RWPE2 (cell line): ENCODE measurements around the gene SPECC1L.
A peak's percentile ranks its signal among the peaks of the same experiment; 100 is the strongest.

Experiments
- ATAC-seq: fragments of 200-7000 bp; cut with Tn5 transposase; 3 replicates; pipeline ENCODE4 v1.9.1; 2021; ENCODE audit warnings: low read depth
- DNase-seq: peaks from one replicate; pipeline ENCODE4 v3.0.0-alpha.2; 2020; ENCODE audit warnings: low spot score
- H3K27ac ChIP-seq: fragments of 450-650 bp; 2 replicates; pipeline ENCODE4 v1.5.1; 2017; ENCODE audit warnings: mild to moderate bottlenecking; ENCODE audit not compliant: poor library complexity, severe bottlenecking
- H3K27me3 ChIP-seq: fragments of 250-450 bp; sonication (Bioruptor Pico); 2 replicates; pipeline ENCODE4 v1.5.1; 2021; ENCODE audit warnings: mild to moderate bottlenecking, moderate library complexity; ENCODE audit not compliant: insufficient read depth, poor library complexity, severe bottlenecking
- H3K36me3 ChIP-seq: fragments of 250-450 bp; sonication (Bioruptor Pico); 2 replicates; pipeline ENCODE4 v1.5.1; 2020; ENCODE audit warnings: low read depth, mild to moderate bottlenecking, moderate library complexity
- H3K4me1 ChIP-seq: fragments of 250-450 bp; sonication (Bioruptor Pico); 2 replicates; pipeline ENCODE4 v1.5.1; 2021; ENCODE audit warnings: mild to moderate bottlenecking, moderate library complexity; ENCODE audit not compliant: insufficient read depth, poor library complexity, severe bottlenecking
- H3K4me3 ChIP-seq: fragments of 250-450 bp; sonication (Bioruptor Pico); 2 replicates; pipeline ENCODE4 v1.5.1; 2021; ENCODE audit warnings: mild to moderate bottlenecking, moderate library complexity; ENCODE audit not compliant: severe bottlenecking
- H3K9me3 ChIP-seq: fragments of 250-450 bp; sonication (Bioruptor Pico); 2 replicates; pipeline ENCODE4 v1.5.1; 2021; ENCODE audit warnings: mild to moderate bottlenecking, moderate library complexity; ENCODE audit not compliant: severe bottlenecking
- TF ChIP-seq, protein P1 (sequence below): fragments of 450-650 bp; IDR thresholded peaks from one replicate; pipeline ENCODE4 v1.5.1; 2017; ENCODE audit warnings: mild to moderate bottlenecking, moderate library complexity; ENCODE audit not compliant: poor library complexity, severe bottlenecking

SPECC1L gene

DNA sequence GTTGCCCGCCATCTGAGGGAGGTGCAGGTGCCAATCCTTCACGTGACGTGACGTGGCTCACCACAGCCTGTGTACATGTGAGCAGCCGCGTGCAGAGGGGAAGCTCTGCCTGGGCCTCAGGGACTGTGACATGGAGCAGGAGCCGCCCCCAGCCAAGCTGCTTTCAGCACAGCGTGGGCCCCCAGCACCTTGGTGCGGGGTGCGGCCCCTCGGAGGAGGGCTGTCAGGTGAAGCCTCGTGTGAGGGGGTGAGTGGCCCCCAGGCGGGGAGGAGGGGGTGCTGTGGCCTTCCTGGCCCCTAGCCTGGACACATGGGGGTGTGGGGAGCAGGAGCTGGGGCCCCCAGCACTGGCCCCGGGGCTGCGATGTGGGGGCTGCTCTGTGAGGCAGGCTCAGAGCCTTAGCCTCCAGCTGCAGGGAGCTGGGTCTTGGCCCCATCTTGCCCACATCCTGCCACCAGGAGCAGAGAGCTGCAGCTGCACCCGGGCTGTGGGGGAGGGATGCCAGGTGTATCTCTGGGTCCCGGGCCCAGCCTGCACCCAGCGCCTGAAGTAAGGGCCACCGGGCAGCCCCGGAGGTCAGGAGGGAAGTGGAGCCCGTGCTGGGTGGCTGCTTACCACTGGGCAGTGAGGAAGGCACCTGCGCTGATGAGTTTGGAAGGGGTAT, 157.0 kb downstream of the SPECC1L start, which contains the start of gene ADORA2A:
ADORA2A (plus strand) TSS at position 100 of the 665 bp plus-strand sequence. CDS start 5,806 bp downstream, outside the sequence.
- no peaks in the 10 kb centered on the region for H3K36me3 ChIP-seq
- H3K9me3 ChIP-seq = no peaks in the 10 kb centered on the region
- no peak for DNase-seq
- H3K4me3 ChIP-seq = no peak within 1 kb of the TSS
- TF ChIP-seq, protein P1, sequence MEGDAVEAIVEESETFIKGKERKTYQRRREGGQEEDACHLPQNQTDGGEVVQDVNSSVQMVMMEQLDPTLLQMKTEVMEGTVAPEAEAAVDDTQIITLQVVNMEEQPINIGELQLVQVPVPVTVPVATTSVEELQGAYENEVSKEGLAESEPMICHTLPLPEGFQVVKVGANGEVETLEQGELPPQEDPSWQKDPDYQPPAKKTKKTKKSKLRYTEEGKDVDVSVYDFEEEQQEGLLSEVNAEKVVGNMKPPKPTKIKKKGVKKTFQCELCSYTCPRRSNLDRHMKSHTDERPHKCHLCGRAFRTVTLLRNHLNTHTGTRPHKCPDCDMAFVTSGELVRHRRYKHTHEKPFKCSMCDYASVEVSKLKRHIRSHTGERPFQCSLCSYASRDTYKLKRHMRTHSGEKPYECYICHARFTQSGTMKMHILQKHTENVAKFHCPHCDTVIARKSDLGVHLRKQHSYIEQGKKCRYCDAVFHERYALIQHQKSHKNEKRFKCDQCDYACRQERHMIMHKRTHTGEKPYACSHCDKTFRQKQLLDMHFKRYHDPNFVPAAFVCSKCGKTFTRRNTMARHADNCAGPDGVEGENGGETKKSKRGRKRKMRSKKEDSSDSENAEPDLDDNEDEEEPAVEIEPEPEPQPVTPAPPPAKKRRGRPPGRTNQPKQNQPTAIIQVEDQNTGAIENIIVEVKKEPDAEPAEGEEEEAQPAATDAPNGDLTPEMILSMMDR = no peak
- no peak within 1 kb of the TSS for H3K27ac ChIP-seq
- ATAC-seq = no peak
- H3K27me3 ChIP-seq = peaks cover 16% of the 10 kb centered on the region
- H3K4me1 ChIP-seq = peaks cover 4% of the 10 kb centered on the region

DNA sequence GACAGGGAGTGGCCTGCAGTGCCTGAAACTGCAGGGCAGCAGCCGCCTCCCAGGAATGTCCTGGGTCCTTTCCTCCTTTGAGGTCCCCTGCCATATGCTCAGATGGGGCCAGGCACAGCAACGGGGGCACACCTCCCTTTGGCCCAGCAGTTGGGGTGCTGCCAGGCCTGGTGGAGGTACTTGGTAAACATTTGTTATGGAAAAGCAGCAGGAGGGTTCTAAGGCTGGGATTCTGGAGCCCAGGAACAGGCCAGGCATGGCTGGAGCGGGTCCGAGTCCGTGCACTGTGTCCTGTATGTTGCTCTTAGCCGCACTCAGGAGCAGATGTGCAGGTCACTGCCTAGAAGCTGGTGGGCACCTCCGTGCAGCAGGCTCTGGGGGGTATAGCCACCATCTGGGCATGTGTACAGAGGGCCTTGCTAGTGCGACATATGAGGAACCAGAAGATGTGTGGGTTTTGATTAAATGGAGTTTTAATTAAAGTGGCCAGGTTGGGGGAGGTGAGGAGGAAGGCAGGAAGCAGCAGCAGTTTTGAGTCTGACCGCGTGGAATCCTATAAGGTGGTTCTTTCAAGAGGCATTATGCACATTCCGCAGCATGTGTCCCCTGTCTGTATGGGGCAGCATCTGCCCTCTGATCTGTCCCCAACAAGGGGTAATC, 158.2 kb downstream of the SPECC1L start:
- Histone ChIP-seq H3K9me3 (no peaks in the 10 kb centered on the region), H3K4me3 (no peak overlapping the region), H3K27ac (no peak overlapping the region), H3K36me3 (no peaks in the 10 kb centered on the region), H3K27me3 (peaks cover 16% of the 10 kb centered on the region), H3K4me1 (peaks cover 4% of the 10 kb centered on the region)
- ATAC-seq (no peak), DNase-seq (no peak)
- TF ChIP-seq, protein P1 = no peak

DNA sequence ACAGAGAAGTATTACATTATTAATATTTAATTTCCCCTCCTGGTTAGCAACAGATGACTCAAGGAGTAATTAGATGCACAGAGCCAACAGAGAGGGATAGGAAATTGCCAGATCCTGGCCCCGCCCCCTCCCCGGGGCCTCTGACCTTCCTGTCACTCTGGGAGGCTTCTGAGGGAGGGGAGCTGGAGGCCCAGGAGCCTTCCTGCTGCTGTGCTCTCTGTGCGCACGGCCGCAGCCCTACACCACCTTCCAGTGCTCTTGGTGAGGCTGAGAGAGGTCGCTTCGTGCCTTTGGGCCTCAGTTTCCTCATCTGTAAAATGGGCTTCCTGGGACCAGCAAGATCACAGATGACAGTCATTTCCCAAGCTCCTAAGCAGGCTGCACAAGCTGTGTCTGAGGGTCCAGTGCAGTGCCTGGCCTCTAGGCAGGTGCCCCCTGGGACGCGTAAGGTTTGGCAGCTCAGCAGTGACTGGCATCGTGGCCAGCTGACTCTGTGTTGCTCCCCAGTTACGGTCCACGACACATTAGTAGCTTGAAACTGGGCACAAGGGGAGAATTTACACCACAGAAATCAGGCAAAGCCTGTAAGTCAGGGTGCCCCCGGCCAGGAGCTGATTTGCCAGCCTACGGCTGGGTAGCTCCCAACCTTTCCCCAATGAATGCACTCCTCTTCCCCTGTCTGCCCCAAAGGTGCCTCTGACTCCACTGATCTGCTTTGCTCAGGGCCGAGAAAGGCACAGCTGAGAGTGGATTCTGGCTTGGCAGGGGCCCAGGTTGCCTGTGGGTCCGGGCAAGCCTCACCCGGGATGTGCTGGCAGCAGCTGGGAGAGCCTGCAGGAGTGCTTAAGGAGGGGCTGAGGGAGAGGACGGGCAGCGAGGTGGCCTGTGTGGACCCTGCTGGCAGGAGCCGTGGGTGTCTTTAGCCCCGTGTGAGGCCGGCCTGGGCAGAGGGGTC, 159.1 kb downstream of the SPECC1L start:
- Histone ChIP-seq H3K9me3 (no peaks in the 10 kb centered on the region), H3K4me3 (no peak overlapping the region), H3K27me3 (peaks cover 8% of the 10 kb centered on the region), H3K27ac (no peak overlapping the region), H3K4me1 (peaks cover 4% of the 10 kb centered on the region), H3K36me3 (no peaks in the 10 kb centered on the region)
- TF ChIP-seq, protein P1 = no peak
- ATAC-seq (peak; percentile 26; the same call in 1 of the 3 replicates), DNase-seq (no peak)

DNA sequence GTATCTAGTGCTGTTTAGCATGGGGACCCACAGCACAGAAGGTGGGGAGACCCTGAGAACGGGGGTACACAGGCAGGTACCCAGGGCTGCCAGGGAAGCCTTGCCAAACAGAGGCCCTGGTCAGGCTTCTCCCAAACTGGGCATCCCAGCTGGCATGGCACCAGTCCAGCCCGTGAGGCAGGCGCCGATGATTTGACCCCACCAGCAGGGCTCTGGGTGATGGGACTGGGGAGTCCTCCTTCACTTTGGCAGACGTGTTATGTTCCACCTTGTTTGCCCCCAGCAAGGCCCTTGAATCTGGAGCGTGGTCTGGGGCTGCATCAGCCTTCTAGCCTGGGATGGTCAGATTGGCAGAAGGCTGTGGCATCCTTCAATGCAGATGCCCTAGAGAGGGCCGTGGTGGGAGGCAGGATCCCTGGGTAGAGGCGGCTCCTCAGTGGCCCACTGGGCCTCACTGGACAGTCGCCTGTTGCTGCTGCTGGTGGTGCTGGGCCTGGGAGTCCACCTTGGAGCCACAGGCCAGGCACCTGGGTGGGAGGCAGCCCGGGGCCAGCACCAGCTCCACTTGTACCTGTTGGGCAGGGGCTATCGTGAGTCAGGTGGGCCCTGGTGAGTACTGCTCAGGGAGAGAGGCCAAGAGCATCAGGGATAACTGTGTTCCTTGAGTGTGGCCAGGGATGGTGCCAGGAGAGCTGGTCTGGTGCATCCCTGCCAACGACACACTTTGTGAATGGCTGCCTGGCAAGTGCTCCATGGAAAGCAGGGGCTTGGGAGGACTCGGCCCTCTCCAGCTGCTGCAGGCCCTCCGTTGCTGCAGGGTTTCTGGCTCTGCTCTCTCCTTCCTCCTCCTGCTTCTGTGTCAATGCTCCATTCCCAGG, 160.0 kb downstream of the SPECC1L start:
- H3K27ac ChIP-seq = no peak overlapping the region
- TF ChIP-seq, protein P1 = no peak
- no peak for ATAC-seq
- H3K27me3 ChIP-seq = peaks cover under 1% of the 10 kb centered on the region
- DNase-seq = no peak
- H3K36me3 ChIP-seq = no peaks in the 10 kb centered on the region
- peaks cover 4% of the 10 kb centered on the region for H3K4me1 ChIP-seq
- H3K4me3 ChIP-seq = no peak overlapping the region
- H3K9me3 ChIP-seq = no peaks in the 10 kb centered on the region
